A673 (cell line): ENCODE results near the gene RNF123. TPM values are rescaled to one million over a fixed set of nuclear protein-coding genes. Genes with fewer than 3 reads are reported as not detected.

Experiments
- BruUV-seq: library from RNA; stranded (reverse); fragments of 400-500 nt; replicated peaks from 2 replicates; lab custom pipeline; 2021; lab: Mats Ljungman, UMichigan
- CTCF ChIA-PET: fragments of 300-600 bp; sonication (Branson Sonifier 250); formaldehyde crosslinking; loops from one replicate; lab custom pipeline; 2022; ENCODE audit warnings: antibody characterized with exemption; lab: Charles Lee
- POLR2A ChIA-PET: fragments of 300-600 bp; sonication (Branson Sonifier 250); formaldehyde crosslinking; loops from one replicate; lab custom pipeline; 2022; ENCODE audit warnings: antibody characterized with exemption; ENCODE audit not compliant: low non-redundant PET; lab: Charles Lee
- DNase-seq: peaks from one replicate; pipeline ENCODE4 v3.0.0-alpha.2; 2015; ENCODE audit warnings: low spot score
- H3K27ac ChIP-seq: fragments of 200-600 bp; sonication (generic); 2 replicates; pipeline ENCODE4 v1.5.1; 2016; ENCODE audit warnings: mixed run types, low read depth, mild to moderate bottlenecking, mixed read lengths, antibody characterized with exemption, low read length; ENCODE audit not compliant: poor library complexity, severe bottlenecking
- H3K27me3 ChIP-seq: fragments of 200-600 bp; sonication (generic); replicated peaks from 2 replicates; pipeline ENCODE4 v1.6.1; 2017; ENCODE audit warnings: mixed run types, low read depth, mild to moderate bottlenecking, mixed read lengths, antibody characterized with exemption, low read length; ENCODE audit not compliant: insufficient read depth, poor library complexity
- H3K36me3 ChIP-seq: fragments of 200-600 bp; sonication (generic); 2 replicates; pipeline ENCODE4 v1.6.1; 2016; ENCODE audit warnings: mixed run types, mild to moderate bottlenecking, mixed read lengths, antibody characterized with exemption, low read length; ENCODE audit not compliant: insufficient read depth, poor library complexity, severe bottlenecking
- H3K4me1 ChIP-seq: fragments of 200-600 bp; sonication (generic); 2 replicates; pipeline ENCODE4 v1.6.1; 2017; ENCODE audit warnings: mixed run types, mild to moderate bottlenecking, mixed read lengths, antibody characterized with exemption, low read length; ENCODE audit not compliant: insufficient read depth, poor library complexity, severe bottlenecking
- H3K4me3 ChIP-seq: fragments of 200-600 bp; sonication (generic); 2 replicates; pipeline ENCODE4 v1.5.1; 2016; ENCODE audit warnings: low read depth, mixed run types, mild to moderate bottlenecking, mixed read lengths, low read length; ENCODE audit not compliant: poor library complexity, severe bottlenecking
- H3K9me3 ChIP-seq: fragments of 200-600 bp; sonication (generic); 2 replicates; pipeline ENCODE4 v1.6.1; 2016; ENCODE audit warnings: mixed run types, low read depth, mild to moderate bottlenecking, mixed read lengths, antibody characterized with exemption, low read length; ENCODE audit not compliant: poor library complexity, severe bottlenecking
- EZH2 ChIP-seq: fragments of 200-600 bp; sonication (generic); IDR thresholded peaks from 2 replicates; pipeline ENCODE4 v1.6.1; 2017; ENCODE audit warnings: borderline replicate concordance, low read depth, mild to moderate bottlenecking, mixed read lengths, antibody characterized with exemption, low read length; ENCODE audit not compliant: poor library complexity, severe bottlenecking
- intact Hi-C: fragments of 100-400 bp; cut with micrococcal nuclease; formaldehyde crosslinking; loops from one replicate; pipeline ENCODE4 v1.10.0; 2022; ENCODE audit not compliant: unreplicated experiment
- total RNA-seq: library from RNA; stranded (reverse); gene quantifications from 2 replicates; pipeline ENCODE4 v1.2.3, GENCODE V29; 2021
- TF ChIP-seq, protein P1 (sequence below): fragments of 300-800, 200-600 bp; sonication (generic); conservative IDR thresholded peaks from 2 replicates; pipeline ENCODE4 v1.5.1; 2017; ENCODE audit warnings: low read depth, mild to moderate bottlenecking, antibody characterized with exemption, low read length, moderate library complexity, mixed read lengths

RNF123 gene
- total RNA-seq, 1 experiment from 2014 or later = 31.5 TPM

DNA sequence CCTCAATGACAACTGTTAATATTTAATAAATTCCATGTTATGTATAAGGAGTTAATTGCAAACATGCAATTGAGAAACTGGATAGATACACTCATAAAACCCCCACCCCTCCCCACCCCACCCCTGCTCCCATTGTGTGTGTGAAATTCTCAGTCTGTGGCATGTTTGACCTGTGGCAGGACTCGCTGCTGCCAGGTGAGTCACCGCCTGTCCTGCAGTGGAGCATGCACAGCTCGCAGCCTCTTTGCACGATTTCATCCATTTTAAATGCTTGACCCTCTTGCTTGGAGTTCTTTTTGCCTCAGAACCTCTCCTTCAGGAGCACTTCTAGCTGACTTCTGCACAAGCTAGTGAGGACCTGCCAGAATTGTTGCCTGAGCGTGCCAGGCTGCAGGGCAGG, 20.5 kb upstream of the RNF123 start:
- BruUV-seq = no TSS peak
- ChIA-PET POLR2A (no interaction called here), CTCF (no interaction called here)
- no peak for DNase-seq
- TF ChIP-seq, protein P1, sequence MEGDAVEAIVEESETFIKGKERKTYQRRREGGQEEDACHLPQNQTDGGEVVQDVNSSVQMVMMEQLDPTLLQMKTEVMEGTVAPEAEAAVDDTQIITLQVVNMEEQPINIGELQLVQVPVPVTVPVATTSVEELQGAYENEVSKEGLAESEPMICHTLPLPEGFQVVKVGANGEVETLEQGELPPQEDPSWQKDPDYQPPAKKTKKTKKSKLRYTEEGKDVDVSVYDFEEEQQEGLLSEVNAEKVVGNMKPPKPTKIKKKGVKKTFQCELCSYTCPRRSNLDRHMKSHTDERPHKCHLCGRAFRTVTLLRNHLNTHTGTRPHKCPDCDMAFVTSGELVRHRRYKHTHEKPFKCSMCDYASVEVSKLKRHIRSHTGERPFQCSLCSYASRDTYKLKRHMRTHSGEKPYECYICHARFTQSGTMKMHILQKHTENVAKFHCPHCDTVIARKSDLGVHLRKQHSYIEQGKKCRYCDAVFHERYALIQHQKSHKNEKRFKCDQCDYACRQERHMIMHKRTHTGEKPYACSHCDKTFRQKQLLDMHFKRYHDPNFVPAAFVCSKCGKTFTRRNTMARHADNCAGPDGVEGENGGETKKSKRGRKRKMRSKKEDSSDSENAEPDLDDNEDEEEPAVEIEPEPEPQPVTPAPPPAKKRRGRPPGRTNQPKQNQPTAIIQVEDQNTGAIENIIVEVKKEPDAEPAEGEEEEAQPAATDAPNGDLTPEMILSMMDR = no peak
- no peak for TF ChIP-seq EZH2
- no peaks in the 10 kb centered on the region for H3K27me3 ChIP-seq
- intact Hi-C loops = no loop called here
- no peaks in the 10 kb centered on the region for H3K9me3 ChIP-seq
- no peaks in the 10 kb centered on the region for H3K36me3 ChIP-seq
- H3K4me1 ChIP-seq = no peaks in the 10 kb centered on the region
- no peak overlapping the region for H3K4me3 ChIP-seq
- H3K27ac ChIP-seq = no peak overlapping the region

DNA sequence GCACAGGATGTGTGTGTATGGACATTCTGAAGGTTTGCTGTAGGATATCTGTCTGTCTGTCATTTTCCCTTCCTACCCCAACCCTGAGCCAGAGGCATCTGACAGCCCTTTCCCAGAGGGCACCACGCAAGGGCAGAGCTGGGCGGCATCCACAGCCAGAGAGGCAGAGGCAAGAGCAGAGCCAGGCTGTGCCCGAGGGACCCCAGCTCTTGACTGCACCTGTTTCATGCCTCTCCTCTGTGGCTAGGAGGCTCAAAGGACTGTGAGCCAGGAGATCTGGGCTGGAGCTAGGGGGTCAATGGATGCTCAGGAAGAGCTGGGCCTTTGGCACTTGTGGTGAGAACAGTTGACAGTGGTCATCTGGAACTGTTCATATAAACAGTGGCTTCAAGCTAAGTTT, 20.0 kb upstream of the RNF123 start:
- H3K27me3 ChIP-seq = no peaks in the 10 kb centered on the region
- intact Hi-C loops = no loop called here
- no peaks in the 10 kb centered on the region for H3K36me3 ChIP-seq
- ChIA-PET POLR2A (no interaction called here), CTCF (no interaction called here)
- H3K4me3 ChIP-seq = no peak overlapping the region
- H3K27ac ChIP-seq = no peak overlapping the region
- no peak for DNase-seq
- no peaks in the 10 kb centered on the region for H3K4me1 ChIP-seq
- no peaks in the 10 kb centered on the region for H3K9me3 ChIP-seq
- no peak for TF ChIP-seq EZH2
- TF ChIP-seq, protein P1 = no peak
- BruUV-seq = no TSS peak

DNA sequence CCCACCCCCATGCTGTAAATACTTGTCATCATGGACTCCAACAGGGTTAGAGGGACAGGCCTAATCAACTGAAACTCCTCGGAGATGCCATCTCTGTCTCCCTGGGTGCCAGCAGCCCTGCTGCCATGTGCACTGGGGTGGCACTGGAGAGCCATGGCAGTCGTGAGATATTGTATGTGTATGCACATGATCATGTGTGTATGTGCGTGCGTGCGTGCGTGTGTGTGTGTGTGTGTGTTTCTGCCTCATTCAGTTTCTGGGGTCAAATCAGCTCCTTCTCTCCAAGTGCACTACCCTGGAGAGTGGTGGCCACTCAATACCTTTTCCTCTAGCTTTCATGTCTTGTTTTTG, 18.4 kb upstream of the RNF123 start:
- H3K4me1 ChIP-seq = no peaks in the 10 kb centered on the region
- intact Hi-C loops = loop anchor here (1.0 kb wide), 1 partner anchor 132 kb away; no protein-coding TSS in a partner anchor
- no peaks in the 10 kb centered on the region for H3K27me3 ChIP-seq
- H3K4me3 ChIP-seq = no peak overlapping the region
- BruUV-seq = no TSS peak
- no peak for DNase-seq
- no peak overlapping the region for H3K27ac ChIP-seq
- H3K36me3 ChIP-seq = no peaks in the 10 kb centered on the region
- POLR2A ChIA-PET = no interaction called here
- no peaks in the 10 kb centered on the region for H3K9me3 ChIP-seq
- CTCF ChIA-PET = interaction anchor here (1.6 kb wide), 1 partner anchor 131 kb away, joined by 33 read pairs; no protein-coding TSS in a partner anchor
- no peak for TF ChIP-seq EZH2
